H54 (cell line): Measurements from ENCODE around the gene RNU7-1.

Source experiments
- DNase-seq: peaks from one replicate; pipeline ENCODE4 v3.0.0; 2011; ENCODE audit warnings: low spot score, mixed read lengths; ENCODE audit not compliant: insufficient read length
- FAIRE-seq: peaks from 3 replicates; lab custom pipeline; 2011; peaks lifted over from hg19 to GRCh38; lab: Jason Lieb, UNC
- POLR2A ChIP-seq: IDR thresholded peaks from 2 replicates; pipeline ENCODE4 v1.6.1; 2011; ENCODE audit warnings: low read depth, mild to moderate bottlenecking, low read length

Gene RNU7-1

GRCh38 chr12:6965026-6965661 is 21.5 kb downstream of the RNU7-1 start:
- TF ChIP-seq POLR2A, result no peak
- no peak for FAIRE-seq
- DNase-seq, result no peak

GRCh38 chr12:6965714-6966113 is 22.1 kb downstream of the RNU7-1 start:
- DNase-seq (no peak), FAIRE-seq (no peak)
- TF ChIP-seq POLR2A, result no peak

- TF ChIP-seq POLR2A, result no peak
- FAIRE-seq (no peak), DNase-seq (no peak)
Measured at GRCh38 chr12:6966351-6966750, 22.7 kb downstream of the RNU7-1 start.

GRCh38 chr12:6967651-6968100 is 24.1 kb downstream of the RNU7-1 start:
- FAIRE-seq, result no peak
- no peak for TF ChIP-seq POLR2A
- no peak for DNase-seq

- FAIRE-seq, result no peak
Measured at GRCh38 chr12:6968426-6968825, 24.8 kb downstream of the RNU7-1 start.

GRCh38 chr12:6970096-6970527 is 26.5 kb downstream of the RNU7-1 start:
- no peak for DNase-seq
- TF ChIP-seq POLR2A, result no peak
- no peak for FAIRE-seq

More at GRCh38 chr12:6968426-6968825, 24.8 kb downstream of the RNU7-1 start:
- no peak for DNase-seq
- TF ChIP-seq POLR2A, result no peak

- DNase-seq (no peak), FAIRE-seq (no peak)
- TF ChIP-seq POLR2A, result no peak
Measured at GRCh38 chr12:6974180-6974579, 30.6 kb downstream of the RNU7-1 start.

- no peak for TF ChIP-seq POLR2A
- no peak for DNase-seq
- no peak for FAIRE-seq
Measured at GRCh38 chr12:6975297-6976032, 31.8 kb downstream of the RNU7-1 start.

GRCh38 chr12:6977653-6978052 is 34.0 kb downstream of the RNU7-1 start:
- DNase-seq (no peak), FAIRE-seq (no peak)
- no peak for TF ChIP-seq POLR2A

- FAIRE-seq (no peak), DNase-seq (no peak)
- TF ChIP-seq POLR2A, result no peak
Measured at GRCh38 chr12:6978188-6978587, 34.6 kb downstream of the RNU7-1 start.

GRCh38 chr12:6978611-6979011 is 35.0 kb downstream of the RNU7-1 start:
- TF ChIP-seq POLR2A, result no peak
- FAIRE-seq, result no peak
- DNase-seq, result no peak

GRCh38 chr12:6979021-6979420 is 35.4 kb downstream of the RNU7-1 start:
- no peak for TF ChIP-seq POLR2A
- no peak for FAIRE-seq

GRCh38 chr12:6979453-6979852 is 35.8 kb downstream of the RNU7-1 start:
- no peak for DNase-seq
- no peak for TF ChIP-seq POLR2A
- no peak for FAIRE-seq

More at GRCh38 chr12:6979021-6979420, 35.4 kb downstream of the RNU7-1 start:
- no peak for DNase-seq

- TF ChIP-seq POLR2A, result no peak
- FAIRE-seq (no peak), DNase-seq (no peak)
Measured at GRCh38 chr12:6980075-6980474, 36.5 kb downstream of the RNU7-1 start.

GRCh38 chr12:6980740-6981139 is 37.1 kb downstream of the RNU7-1 start:
- no peak for TF ChIP-seq POLR2A
- no peak for FAIRE-seq

More at GRCh38 chr12:6980740-6981139, 37.1 kb downstream of the RNU7-1 start:
- DNase-seq, result no peak
